Natural killer cell (primary cell): ENCODE results near the gene SNED1. TPM values are rescaled to one million over a fixed set of nuclear protein-coding genes. Genes with fewer than 3 reads are reported as not detected.

Source experiments
- ATAC-seq, 3 donors: fragments of 150-1000 bp in 2 of 3; fragments of 200-7000 bp in 1 of 3; cut with Tn5 transposase; 1 replicate in 1 of 3; 2 replicates in 2 of 3; pipeline ENCODE4 v1.10.0; 2021; ENCODE audit warnings: mild to moderate bottlenecking in 2 of 3, moderate library complexity in 2 of 3
- DNase-seq, 2 donors: peaks; one replicate each; pipeline versions ENCODE4 v3.0.0 to v3.0.0-alpha.2; 2013 to 2021; ENCODE audit warnings: mixed read lengths in 1 of 2
- H3K27ac ChIP-seq: one replicate; pipeline ENCODE4 v1.5.1; 2013; ENCODE audit warnings: mild to moderate bottlenecking, low read length
- H3K27me3 ChIP-seq: one replicate; pipeline ENCODE4 v1.6.1; 2013; ENCODE audit warnings: low read length; ENCODE audit not compliant: control insufficient read depth, insufficient read depth
- H3K36me3 ChIP-seq: one replicate; pipeline ENCODE4 v1.6.1; 2013; ENCODE audit warnings: low read length; ENCODE audit not compliant: control insufficient read depth, insufficient read depth
- H3K4me1 ChIP-seq: one replicate; pipeline ENCODE4 v1.6.1; 2013; ENCODE audit warnings: low read length; ENCODE audit not compliant: control insufficient read depth, insufficient read depth
- H3K4me3 ChIP-seq: one replicate; pipeline ENCODE4 v1.5.1; 2013; ENCODE audit warnings: low read length
- H3K9me3 ChIP-seq: one replicate; pipeline ENCODE4 v1.6.1; 2013; ENCODE audit warnings: low read length; ENCODE audit not compliant: control insufficient read depth, insufficient read depth
- H3K27ac Mint-ChIP-seq, 2 donors: one replicate each; pipeline ENCODE4 v1.8.0; 2022; ENCODE audit warnings: mild to moderate bottlenecking in 2 of 2, mixed read lengths in 2 of 2, moderate library complexity in 1 of 2
- H3K27me3 Mint-ChIP-seq, 2 donors: one replicate each; pipeline ENCODE4 v1.8.0; 2022; ENCODE audit warnings: low read depth in 2 of 2, mixed read lengths in 2 of 2
- H3K36me3 Mint-ChIP-seq: one replicate; pipeline ENCODE4 v1.8.0; 2022; ENCODE audit warnings: mixed read lengths
- H3K4me1 Mint-ChIP-seq, 2 donors: one replicate each; pipeline ENCODE4 v1.8.0; 2022; ENCODE audit warnings: mixed read lengths in 2 of 2
- H3K4me3 Mint-ChIP-seq: one replicate; pipeline ENCODE4 v1.8.0; 2022; ENCODE audit warnings: mild to moderate bottlenecking, moderate library complexity, mixed read lengths
- H3K9me3 Mint-ChIP-seq, 2 donors: one replicate each; pipeline ENCODE4 v1.8.0; 2022; ENCODE audit warnings: mixed read lengths in 2 of 2
- WGBS: methylation state at CpG from one replicate; pipeline ENCODE4 v1.1.7; 2013; ENCODE audit warnings: missing lambda C conversion rate; ENCODE audit not compliant: insufficient coverage; 5-methylcytosine and 5-hydroxymethylcytosine counted together
- intact Hi-C: fragments of 100-400 bp; cut with micrococcal nuclease; formaldehyde crosslinking; loops from one replicate; pipeline ENCODE4 v1.14.2; 2022
- total RNA-seq, 4 donors: library from RNA; stranded (reverse); fragments of 120-200 nt in 1 of 4; gene quantifications; one replicate each; pipeline versions ENCODE4 v1.2.3 to v1.2.4, GENCODE V29; 2013 to 2022
- TF ChIP-seq, protein P1 (sequence below): fragments of 200-600 bp; IDR thresholded peaks from one replicate; pipeline ENCODE4 v1.8.0; 2022; ENCODE audit warnings: antibody characterized with exemption

Gene SNED1
- total RNA-seq, 3 donors from 2014 or later (not counting 1 experiment from before 2014, with no cell fraction given): 0.97 to 4.9 (median 2.5) TPM

DNA sequence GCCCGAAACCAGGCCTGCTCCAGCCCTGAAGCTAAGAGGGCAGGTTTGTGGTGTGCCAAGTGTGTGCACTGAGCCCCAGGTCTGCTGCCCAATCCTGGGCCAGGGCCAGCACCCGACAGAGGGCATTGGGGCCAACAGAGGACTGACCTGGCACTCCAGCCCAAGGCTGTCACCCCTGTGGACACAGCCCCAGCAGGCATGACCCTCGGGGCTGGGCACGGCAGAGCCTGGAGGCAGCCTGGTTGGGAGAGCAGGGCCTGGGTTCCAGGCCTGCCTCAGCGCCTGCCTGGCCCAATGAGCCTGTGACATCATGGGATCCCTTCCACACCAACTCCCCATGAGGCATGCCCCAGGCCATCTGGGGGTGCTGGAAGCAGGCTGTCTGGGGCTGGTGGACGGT, 10.8 kb upstream of the SNED1 start:
- H3K27ac ChIP-seq: no peak overlapping the region
- Mint-ChIP-seq H3K36me3 (no peaks in the 10 kb centered on the region), H3K4me1 (no peaks in the 10 kb centered on the region), H3K4me3 (no peak overlapping the region), H3K27me3 (peaks cover 0 to 7% of the 10 kb centered on the region in 2 donors), H3K9me3 (no peaks in the 10 kb centered on the region), H3K27ac (no peak overlapping the region)
- 86% methylated on average over 6 of the region's 6 CpGs for whole genome bisulfite sequencing
- no peaks in the 10 kb centered on the region for H3K4me1 ChIP-seq
- H3K4me3 ChIP-seq: no peak overlapping the region
- no peak for ATAC-seq
- intact Hi-C loops: no loop called here
- no peak for DNase-seq
- H3K27me3 ChIP-seq: no peaks in the 10 kb centered on the region
- TF ChIP-seq, protein P1, sequence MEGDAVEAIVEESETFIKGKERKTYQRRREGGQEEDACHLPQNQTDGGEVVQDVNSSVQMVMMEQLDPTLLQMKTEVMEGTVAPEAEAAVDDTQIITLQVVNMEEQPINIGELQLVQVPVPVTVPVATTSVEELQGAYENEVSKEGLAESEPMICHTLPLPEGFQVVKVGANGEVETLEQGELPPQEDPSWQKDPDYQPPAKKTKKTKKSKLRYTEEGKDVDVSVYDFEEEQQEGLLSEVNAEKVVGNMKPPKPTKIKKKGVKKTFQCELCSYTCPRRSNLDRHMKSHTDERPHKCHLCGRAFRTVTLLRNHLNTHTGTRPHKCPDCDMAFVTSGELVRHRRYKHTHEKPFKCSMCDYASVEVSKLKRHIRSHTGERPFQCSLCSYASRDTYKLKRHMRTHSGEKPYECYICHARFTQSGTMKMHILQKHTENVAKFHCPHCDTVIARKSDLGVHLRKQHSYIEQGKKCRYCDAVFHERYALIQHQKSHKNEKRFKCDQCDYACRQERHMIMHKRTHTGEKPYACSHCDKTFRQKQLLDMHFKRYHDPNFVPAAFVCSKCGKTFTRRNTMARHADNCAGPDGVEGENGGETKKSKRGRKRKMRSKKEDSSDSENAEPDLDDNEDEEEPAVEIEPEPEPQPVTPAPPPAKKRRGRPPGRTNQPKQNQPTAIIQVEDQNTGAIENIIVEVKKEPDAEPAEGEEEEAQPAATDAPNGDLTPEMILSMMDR: no peak
- H3K36me3 ChIP-seq: no peaks in the 10 kb centered on the region
- H3K9me3 ChIP-seq: no peaks in the 10 kb centered on the region

DNA sequence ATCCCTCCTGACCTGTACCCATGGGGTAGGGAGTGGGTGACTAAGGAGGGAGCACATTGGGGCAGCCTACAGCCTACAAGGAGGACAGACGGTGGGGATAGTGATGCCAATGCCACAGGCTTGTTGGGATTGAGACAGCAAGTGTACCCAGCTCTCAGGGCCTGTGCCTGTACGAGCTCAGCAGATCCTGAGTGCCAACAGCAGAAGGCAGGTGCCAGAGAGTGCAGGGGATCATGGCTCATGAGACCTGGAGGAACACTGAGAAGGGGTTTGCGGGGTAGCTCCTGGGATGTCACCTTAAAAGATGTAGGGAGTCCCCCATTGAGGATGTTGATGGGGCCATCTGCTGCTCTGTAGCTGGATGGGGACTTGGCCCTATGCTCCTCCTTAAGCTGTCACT, 10.3 kb upstream of the SNED1 start:
- Mint-ChIP-seq H3K27me3 (peaks cover 0 to 3% of the 10 kb centered on the region in 2 donors), H3K4me1 (no peaks in the 10 kb centered on the region), H3K36me3 (no peaks in the 10 kb centered on the region), H3K4me3 (no peak overlapping the region), H3K9me3 (no peaks in the 10 kb centered on the region), H3K27ac (no peak overlapping the region)
- TF ChIP-seq, protein P1: no peak
- DNase-seq: no peak
- H3K27me3 ChIP-seq: no peaks in the 10 kb centered on the region
- intact Hi-C loops: no loop called here
- H3K36me3 ChIP-seq: no peaks in the 10 kb centered on the region
- no peak overlapping the region for H3K4me3 ChIP-seq
- ATAC-seq: no peak
- 87% methylated on average over 3 of the region's 3 CpGs for WGBS
- no peaks in the 10 kb centered on the region for H3K4me1 ChIP-seq
- H3K27ac ChIP-seq: no peak overlapping the region
- H3K9me3 ChIP-seq: no peaks in the 10 kb centered on the region

DNA sequence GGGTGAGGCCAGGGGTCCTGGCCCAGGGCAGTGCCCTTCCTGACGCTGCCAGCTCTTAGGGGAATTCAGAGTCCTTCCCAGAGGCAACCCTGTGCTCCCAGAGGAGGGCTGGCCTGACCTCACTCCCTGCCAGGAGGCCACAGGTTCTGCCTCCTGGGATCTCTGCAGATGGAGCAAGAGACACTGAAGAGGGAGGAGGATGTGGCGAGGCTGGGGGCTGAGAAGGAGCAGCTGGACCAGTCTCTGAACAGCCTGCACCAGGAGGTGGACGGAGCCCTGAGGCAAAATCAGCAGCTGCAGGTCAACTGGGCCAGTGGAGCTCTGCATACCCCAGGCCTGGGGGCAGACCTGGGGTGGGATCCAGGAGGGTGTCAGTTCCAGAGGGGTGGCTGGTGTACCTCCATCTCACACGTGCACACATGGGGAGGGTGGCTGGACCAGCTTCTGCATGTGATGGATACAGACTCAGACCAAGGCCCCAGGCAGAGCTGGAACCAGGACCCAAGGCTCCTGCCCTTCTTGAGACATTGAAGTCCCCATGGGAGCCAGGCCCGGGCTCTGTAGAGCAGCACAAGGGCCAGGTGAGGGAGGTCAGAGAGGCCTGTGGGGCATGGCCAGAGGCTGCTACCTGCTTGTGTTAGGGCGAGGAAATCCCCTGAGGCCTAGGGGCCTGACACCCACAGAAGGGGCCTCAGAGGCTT, 9.7 kb upstream of the SNED1 start:
- Mint-ChIP-seq H3K36me3 (no peaks in the 10 kb centered on the region), H3K4me3 (no peak overlapping the region)

More for the DNA sequence above, 9.7 kb upstream of the SNED1 start:
- no peak overlapping the region for H3K4me3 ChIP-seq
- TF ChIP-seq, protein P1: no peak
- no peaks in the 10 kb centered on the region for H3K4me1 ChIP-seq
- no peak overlapping the region for H3K27ac Mint-ChIP-seq
- DNase-seq (no peak), ATAC-seq (no peak)
- H3K27ac ChIP-seq: no peak overlapping the region
- WGBS: 87% methylated on average over 6 of the region's 6 CpGs
- H3K27me3 Mint-ChIP-seq: peaks cover 0 to 3% of the 10 kb centered on the region in 2 donors
- H3K9me3 ChIP-seq: no peaks in the 10 kb centered on the region
- no peaks in the 10 kb centered on the region for H3K9me3 Mint-ChIP-seq
- H3K36me3 ChIP-seq: no peaks in the 10 kb centered on the region
- no peaks in the 10 kb centered on the region for H3K27me3 ChIP-seq
- intact Hi-C loops: no loop called here
- H3K4me1 Mint-ChIP-seq: no peaks in the 10 kb centered on the region
